Measurements from ENCODE around the gene FBXL14. TPM values are rescaled to one million over a fixed set of nuclear protein-coding genes. Genes with fewer than 3 reads are reported as not detected.

FBXL14 gene
- total and polyA plus RNA-seq, 4 donors = 0.67 to 7.5 (median 4.9) TPM

DNA sequence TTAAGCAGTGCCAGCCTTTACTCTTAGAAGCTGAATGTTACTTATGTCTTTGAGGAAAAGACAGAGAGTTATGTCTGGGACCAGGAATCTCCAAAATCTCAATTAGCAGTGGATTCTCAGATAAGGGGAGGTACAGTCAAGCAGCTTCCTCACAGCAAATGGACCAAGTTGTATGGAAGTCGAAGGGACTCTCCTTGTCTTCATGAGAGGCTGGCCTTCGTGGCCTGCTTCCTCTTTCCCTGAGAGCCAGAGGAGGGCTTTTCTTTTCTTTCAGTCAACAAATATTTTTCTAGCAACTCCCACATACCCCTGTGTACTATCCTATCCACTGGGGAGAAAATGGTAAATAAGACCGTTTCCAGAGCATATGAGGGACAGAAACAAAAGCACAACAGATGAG, 28.0 kb upstream of the FBXL14 start:
- no peaks in the 10 kb centered on the region for H3K9me3 ChIP-seq (ENCODE audit: control insufficient read depth in 4 of 4, low read length in 3 of 4)
- H3K4me3 ChIP-seq (ENCODE audit: low read depth in 1 of 3, low read length in 3 of 3) = no peak overlapping the region
- no peak overlapping the region for H3K27ac ChIP-seq (ENCODE audit: low read depth in 1 of 2, low read length in 2 of 2)
- TF ChIP-seq EGR1 (IDR thresholded peaks at IDR 0.05; ENCODE audit: low read depth in 2 of 2) (no peak), ATF3 (IDR thresholded peaks at IDR 0.05) (no peak), GABPA (IDR thresholded peaks at IDR 0.05 in 1 of 2, conservative IDR thresholded peaks at IDR 0.05 in 1 of 2) (no peak), TAF1 (conservative IDR thresholded peaks at IDR 0.05) (no peak), ZBTB33 (IDR thresholded peaks at IDR 0.05) (no peak), HNF4A (conservative IDR thresholded peaks at IDR 0.05) (no peak)
- TF ChIP-seq, protein P1, sequence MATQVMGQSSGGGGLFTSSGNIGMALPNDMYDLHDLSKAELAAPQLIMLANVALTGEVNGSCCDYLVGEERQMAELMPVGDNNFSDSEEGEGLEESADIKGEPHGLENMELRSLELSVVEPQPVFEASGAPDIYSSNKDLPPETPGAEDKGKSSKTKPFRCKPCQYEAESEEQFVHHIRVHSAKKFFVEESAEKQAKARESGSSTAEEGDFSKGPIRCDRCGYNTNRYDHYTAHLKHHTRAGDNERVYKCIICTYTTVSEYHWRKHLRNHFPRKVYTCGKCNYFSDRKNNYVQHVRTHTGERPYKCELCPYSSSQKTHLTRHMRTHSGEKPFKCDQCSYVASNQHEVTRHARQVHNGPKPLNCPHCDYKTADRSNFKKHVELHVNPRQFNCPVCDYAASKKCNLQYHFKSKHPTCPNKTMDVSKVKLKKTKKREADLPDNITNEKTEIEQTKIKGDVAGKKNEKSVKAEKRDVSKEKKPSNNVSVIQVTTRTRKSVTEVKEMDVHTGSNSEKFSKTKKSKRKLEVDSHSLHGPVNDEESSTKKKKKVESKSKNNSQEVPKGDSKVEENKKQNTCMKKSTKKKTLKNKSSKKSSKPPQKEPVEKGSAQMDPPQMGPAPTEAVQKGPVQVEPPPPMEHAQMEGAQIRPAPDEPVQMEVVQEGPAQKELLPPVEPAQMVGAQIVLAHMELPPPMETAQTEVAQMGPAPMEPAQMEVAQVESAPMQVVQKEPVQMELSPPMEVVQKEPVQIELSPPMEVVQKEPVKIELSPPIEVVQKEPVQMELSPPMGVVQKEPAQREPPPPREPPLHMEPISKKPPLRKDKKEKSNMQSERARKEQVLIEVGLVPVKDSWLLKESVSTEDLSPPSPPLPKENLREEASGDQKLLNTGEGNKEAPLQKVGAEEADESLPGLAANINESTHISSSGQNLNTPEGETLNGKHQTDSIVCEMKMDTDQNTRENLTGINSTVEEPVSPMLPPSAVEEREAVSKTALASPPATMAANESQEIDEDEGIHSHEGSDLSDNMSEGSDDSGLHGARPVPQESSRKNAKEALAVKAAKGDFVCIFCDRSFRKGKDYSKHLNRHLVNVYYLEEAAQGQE (IDR thresholded peaks at IDR 0.05) = no peak
- 86% methylated on average over 3 of the region's 3 CpGs for WGBS
- no peak for DNase-seq (ENCODE audit: low spot score)
- H3K36me3 ChIP-seq (ENCODE audit: control insufficient read depth in 4 of 4, insufficient read depth in 3 of 4, low read depth in 1 of 4, low read length in 3 of 4) = no peaks in the 10 kb centered on the region
- no peaks in the 10 kb centered on the region for H3K27me3 ChIP-seq (ENCODE audit: control insufficient read depth in 4 of 4, insufficient read depth in 4 of 4, low read length in 3 of 4)
- H3K9ac ChIP-seq (ENCODE audit: low read depth in 1 of 2, low read length in 2 of 2) = no peak overlapping the region
- H3K4me1 ChIP-seq (ENCODE audit: control insufficient read depth in 4 of 4, insufficient read depth in 4 of 4, low read length in 3 of 4) = peaks cover 0 to 3% (median 0%) of the 10 kb centered on the region in 4 donors

GRCh38 chr12:1620092-1620491, 25.7 kb upstream of the FBXL14 start:
- TF ChIP-seq NR2F2 (IDR thresholded peaks at IDR 0.05) = no peak
- no peak for TF ChIP-seq RAD21 (IDR thresholded peaks at IDR 0.05)
- no peak for TF ChIP-seq ZBTB33 (IDR thresholded peaks at IDR 0.05)
- TF ChIP-seq SP1 (IDR thresholded peaks at IDR 0.05) = no peak
- no peak for TF ChIP-seq YY1 (IDR thresholded peaks at IDR 0.05)
- no peak for TF ChIP-seq GABPA (IDR thresholded peaks at IDR 0.05 in 1 of 2, conservative IDR thresholded peaks at IDR 0.05 in 1 of 2)
- no peak for TF ChIP-seq RXRA (IDR thresholded peaks at IDR 0.05)
- TF ChIP-seq, protein P1 (IDR thresholded peaks at IDR 0.05) = no peak
- TF ChIP-seq EGR1 (IDR thresholded peaks at IDR 0.05; ENCODE audit: low read depth in 2 of 2) = no peak
- no peak for TF ChIP-seq TAF1 (conservative IDR thresholded peaks at IDR 0.05)
- TF ChIP-seq, protein P2, sequence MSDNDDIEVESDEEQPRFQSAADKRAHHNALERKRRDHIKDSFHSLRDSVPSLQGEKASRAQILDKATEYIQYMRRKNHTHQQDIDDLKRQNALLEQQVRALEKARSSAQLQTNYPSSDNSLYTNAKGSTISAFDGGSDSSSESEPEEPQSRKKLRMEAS (IDR thresholded peaks at IDR 0.05) = no peak
- TF ChIP-seq CTCF (IDR thresholded peaks at IDR 0.05; ENCODE audit: low read depth, low read length, missing input control) = no peak
- TF ChIP-seq FOXA2 (IDR thresholded peaks at IDR 0.05) = no peak
- no peak for TF ChIP-seq HNF4G (IDR thresholded peaks at IDR 0.05)
- TF ChIP-seq JUND (IDR thresholded peaks at IDR 0.05) = no peak
- no peak for TF ChIP-seq ATF3 (IDR thresholded peaks at IDR 0.05)
- no peak for TF ChIP-seq HNF4A (conservative IDR thresholded peaks at IDR 0.05)
- TF ChIP-seq FOXA1 (IDR thresholded peaks at IDR 0.05) = no peak
- H3K9me3 ChIP-seq (ENCODE audit: control insufficient read depth in 4 of 4, low read length in 3 of 4) = no peaks in the 10 kb centered on the region
- no peak overlapping the region for H3K27ac ChIP-seq (ENCODE audit: low read depth in 1 of 2, low read length in 2 of 2)
- H3K4me1 ChIP-seq (ENCODE audit: control insufficient read depth in 4 of 4, insufficient read depth in 4 of 4, low read length in 3 of 4) = no peaks in the 10 kb centered on the region
- no peak overlapping the region for H3K4me3 ChIP-seq (ENCODE audit: low read depth in 1 of 3, low read length in 3 of 3)
- no peaks in the 10 kb centered on the region for H3K36me3 ChIP-seq (ENCODE audit: control insufficient read depth in 4 of 4, insufficient read depth in 3 of 4, low read depth in 1 of 4, low read length in 3 of 4)
- no peaks in the 10 kb centered on the region for H3K27me3 ChIP-seq (ENCODE audit: control insufficient read depth in 4 of 4, insufficient read depth in 4 of 4, low read length in 3 of 4)
- DNase-seq (ENCODE audit: low spot score) = no peak
- no peak overlapping the region for H3K9ac ChIP-seq (ENCODE audit: low read depth in 1 of 2, low read length in 2 of 2)
- 60% methylated on average over 1 of the region's 1 CpG for whole genome bisulfite sequencing
